Vagina (tissue), 2 donors: Measurements from ENCODE around the gene HOXD11. TPM values are rescaled to one million over a fixed set of nuclear protein-coding genes. Genes with fewer than 3 reads are reported as not detected.

Experiments used
- DNase-seq, 2 donors: peaks; one replicate each; pipeline ENCODE4 v3.0.0-alpha.2; 2017; ENCODE audit errors: extremely low spot score in 2 of 2
- H3K27ac ChIP-seq: fragments of 200-600 bp; sonication (generic); one replicate; pipeline ENCODE4 v1.5.1; 2019
- H3K27me3 ChIP-seq: fragments of 200-600 bp; sonication (generic); one replicate; pipeline ENCODE4 v1.5.1; 2019
- H3K36me3 ChIP-seq, 2 donors: fragments of 200-600 bp; sonication (generic); one replicate each; pipeline ENCODE4 v1.5.1; 2017 to 2019
- H3K4me1 ChIP-seq: fragments of 200-600 bp; sonication (generic); one replicate; pipeline ENCODE4 v1.5.1; 2019
- H3K4me3 ChIP-seq, 2 donors: fragments of 200-600 bp; sonication (generic); 1 replicate in 1 of 2; 2 replicates in 1 of 2; pipeline ENCODE4 v1.5.1; 2016 to 2019
- H3K9me3 ChIP-seq: fragments of 200-600 bp; sonication (generic); one replicate; pipeline ENCODE4 v1.5.1; 2019
- POLR2A ChIP-seq, 2 donors: fragments of 450-650 bp; IDR thresholded peaks; one replicate each; pipeline ENCODE4 v1.6.1; 2017; ENCODE audit warnings: antibody characterized with exemption in 2 of 2, mild to moderate bottlenecking in 2 of 2, moderate library complexity in 2 of 2
- POLR2AphosphoS5 ChIP-seq, 2 donors: sonication (generic); formaldehyde crosslinking; IDR thresholded peaks; one replicate each; pipeline ENCODE4 v1.9.0; 2017; ENCODE audit warnings: antibody characterized with exemption in 2 of 2, mild to moderate bottlenecking in 2 of 2, low read depth in 1 of 2; ENCODE audit not compliant: insufficient read depth in 1 of 2
- intact Hi-C: fragments of 100-400 bp; cut with DNase I; formaldehyde crosslinking; loops from one replicate; pipeline ENCODE4 v1.15.1; 2023
- total RNA-seq: library from RNA; depleted of rRNA; stranded (reverse); fragments of >200 nt; gene quantifications from one replicate; pipeline ENCODE4 v1.2.3, GENCODE V29; 2016
- TF ChIP-seq, protein P1 (sequence below), 3 experiments: fragments of 450-650 bp in 2 of 3; fragments of 200-600 bp in 1 of 3; sonication (generic) in 1 of 3; IDR thresholded peaks; one replicate each; pipeline ENCODE4 v1.5.1; 2017 to 2019; ENCODE audit warnings: antibody characterized with exemption in 3 of 3, mild to moderate bottlenecking in 2 of 3, moderate library complexity in 2 of 3

The HOXD11 gene
- total RNA-seq, 1 donor from 2014 or later = 19.4 TPM

DNA sequence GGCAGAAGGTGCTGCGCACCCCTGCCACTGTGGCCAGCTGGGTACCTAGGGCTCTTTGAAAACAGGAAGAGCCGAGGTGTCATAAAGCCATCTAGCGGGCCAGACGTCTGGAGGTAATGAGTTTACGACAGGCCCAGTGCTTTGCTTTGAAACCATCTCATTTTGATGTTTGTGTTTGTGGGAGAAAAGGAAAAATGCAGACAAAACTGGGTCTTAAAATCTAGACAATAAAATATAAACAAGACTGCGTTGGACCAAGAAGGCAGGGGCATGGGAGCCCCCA is 18.6 kb downstream of the HOXD11 start:
- DNase-seq = no peak
- Histone ChIP-seq H3K27me3 (peaks cover 5% of the 10 kb centered on the region), H3K4me1 (peaks cover 11% of the 10 kb centered on the region), H3K4me3 (no peak overlapping the region), H3K36me3 (no peaks in the 10 kb centered on the region), H3K27ac (peak overlapping the region; percentile 77), H3K9me3 (no peaks in the 10 kb centered on the region)
- intact Hi-C loops = loop anchor here (5.0 to 10.0 kb wide), 2 partner anchors 512 to 1019 kb away; no protein-coding TSS in a partner anchor
- TF ChIP-seq, protein P1, sequence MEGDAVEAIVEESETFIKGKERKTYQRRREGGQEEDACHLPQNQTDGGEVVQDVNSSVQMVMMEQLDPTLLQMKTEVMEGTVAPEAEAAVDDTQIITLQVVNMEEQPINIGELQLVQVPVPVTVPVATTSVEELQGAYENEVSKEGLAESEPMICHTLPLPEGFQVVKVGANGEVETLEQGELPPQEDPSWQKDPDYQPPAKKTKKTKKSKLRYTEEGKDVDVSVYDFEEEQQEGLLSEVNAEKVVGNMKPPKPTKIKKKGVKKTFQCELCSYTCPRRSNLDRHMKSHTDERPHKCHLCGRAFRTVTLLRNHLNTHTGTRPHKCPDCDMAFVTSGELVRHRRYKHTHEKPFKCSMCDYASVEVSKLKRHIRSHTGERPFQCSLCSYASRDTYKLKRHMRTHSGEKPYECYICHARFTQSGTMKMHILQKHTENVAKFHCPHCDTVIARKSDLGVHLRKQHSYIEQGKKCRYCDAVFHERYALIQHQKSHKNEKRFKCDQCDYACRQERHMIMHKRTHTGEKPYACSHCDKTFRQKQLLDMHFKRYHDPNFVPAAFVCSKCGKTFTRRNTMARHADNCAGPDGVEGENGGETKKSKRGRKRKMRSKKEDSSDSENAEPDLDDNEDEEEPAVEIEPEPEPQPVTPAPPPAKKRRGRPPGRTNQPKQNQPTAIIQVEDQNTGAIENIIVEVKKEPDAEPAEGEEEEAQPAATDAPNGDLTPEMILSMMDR (IDR thresholded peaks at IDR 0.05) = no peak
- TF ChIP-seq POLR2A (IDR thresholded peaks at IDR 0.05) = no peak

DNA sequence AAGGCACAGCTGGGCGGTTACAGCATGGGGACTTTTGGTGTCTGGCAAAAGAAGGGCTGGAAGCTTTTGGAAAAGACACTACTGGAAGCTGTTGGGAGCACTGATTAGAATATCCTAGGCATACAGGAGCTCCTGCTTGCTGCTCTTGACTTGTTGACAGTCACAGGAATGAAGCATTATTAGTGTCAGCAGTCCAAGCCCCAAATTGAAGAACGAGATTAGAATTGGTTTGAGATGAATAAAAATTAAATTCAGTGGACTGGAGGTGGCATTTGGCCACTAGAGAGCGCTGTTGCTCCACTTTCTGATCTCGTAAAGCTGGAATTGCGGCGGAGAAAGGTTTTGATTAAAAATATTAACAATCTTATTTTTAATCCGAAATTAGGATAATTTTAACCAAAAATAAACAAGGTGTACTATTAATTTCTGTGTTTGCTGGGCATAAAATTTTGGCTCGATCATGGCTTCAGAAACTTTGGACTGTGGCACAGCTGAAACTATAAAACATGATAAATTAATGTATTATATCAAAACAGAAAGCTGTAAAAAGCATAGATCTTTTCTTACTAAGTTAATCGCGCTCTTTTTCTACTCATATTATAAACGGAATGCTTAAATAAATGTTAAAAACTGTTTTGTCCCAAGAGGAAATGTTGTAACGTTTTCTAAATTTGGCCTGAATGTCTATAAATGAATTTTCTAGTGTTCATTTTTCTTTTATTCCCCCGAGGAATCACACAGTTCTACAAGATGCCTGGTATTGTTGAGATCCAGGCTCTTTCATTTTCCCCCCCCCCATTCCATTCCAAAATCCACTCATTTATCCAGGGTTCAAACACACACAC is 20.1 kb downstream of the HOXD11 start:
- Histone ChIP-seq H3K4me1 (peaks cover 13% of the 10 kb centered on the region), H3K27ac (peak overlapping the region; percentile 83)
- no peak for DNase-seq

DNA sequence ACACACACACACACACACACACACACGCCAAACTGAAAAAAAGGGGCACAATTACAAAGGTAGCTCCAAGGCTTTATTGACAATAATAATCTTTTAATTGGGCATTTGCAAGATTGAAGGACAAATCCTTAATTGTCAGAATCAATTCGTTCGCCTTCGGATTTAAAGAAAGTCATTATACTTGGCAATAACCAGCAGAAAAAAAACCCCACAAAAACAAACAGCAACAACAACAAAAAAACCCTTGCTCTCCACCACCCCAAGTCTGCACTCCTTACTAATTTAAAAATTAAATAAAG is 20.6 kb downstream of the HOXD11 start:
- Histone ChIP-seq H3K27ac (peak overlapping the region; percentile 83), H3K36me3 (no peaks in the 10 kb centered on the region), H3K27me3 (peaks cover 5% of the 10 kb centered on the region), H3K4me3 (peak overlapping the region; percentile 46 to 58), H3K9me3 (no peaks in the 10 kb centered on the region), H3K4me1 (peaks cover 17% of the 10 kb centered on the region)
- TF ChIP-seq POLR2AphosphoS5 (IDR thresholded peaks at IDR 0.05; ENCODE audit: insufficient read depth in 1 of 2, low read depth in 1 of 2) (no peak), POLR2A (IDR thresholded peaks at IDR 0.05) (no peak)
- TF ChIP-seq, protein P1 (IDR thresholded peaks at IDR 0.05) = no peak
- intact Hi-C loops = loop anchor here (5.0 to 10.0 kb wide), 2 partner anchors 510 to 1017 kb away; no protein-coding TSS in a partner anchor
- DNase-seq = no peak

More for the DNA sequence above, 20.1 kb downstream of the HOXD11 start:
- H3K27me3 ChIP-seq = peaks cover 5% of the 10 kb centered on the region
- H3K9me3 ChIP-seq = no peaks in the 10 kb centered on the region
- H3K4me3 ChIP-seq = no peak overlapping the region
- intact Hi-C loops = loop anchor here (5.0 to 10.0 kb wide), 2 partner anchors 510 to 1018 kb away; no protein-coding TSS in a partner anchor
- TF ChIP-seq POLR2AphosphoS5 (IDR thresholded peaks at IDR 0.05; ENCODE audit: insufficient read depth in 1 of 2, low read depth in 1 of 2) (peak in 1 of 2 donors; percentile 60), POLR2A (IDR thresholded peaks at IDR 0.05) (no peak)
- TF ChIP-seq, protein P1 (IDR thresholded peaks at IDR 0.05) = peak; percentile 55 to 85 (median 64)
- no peaks in the 10 kb centered on the region for H3K36me3 ChIP-seq

DNA sequence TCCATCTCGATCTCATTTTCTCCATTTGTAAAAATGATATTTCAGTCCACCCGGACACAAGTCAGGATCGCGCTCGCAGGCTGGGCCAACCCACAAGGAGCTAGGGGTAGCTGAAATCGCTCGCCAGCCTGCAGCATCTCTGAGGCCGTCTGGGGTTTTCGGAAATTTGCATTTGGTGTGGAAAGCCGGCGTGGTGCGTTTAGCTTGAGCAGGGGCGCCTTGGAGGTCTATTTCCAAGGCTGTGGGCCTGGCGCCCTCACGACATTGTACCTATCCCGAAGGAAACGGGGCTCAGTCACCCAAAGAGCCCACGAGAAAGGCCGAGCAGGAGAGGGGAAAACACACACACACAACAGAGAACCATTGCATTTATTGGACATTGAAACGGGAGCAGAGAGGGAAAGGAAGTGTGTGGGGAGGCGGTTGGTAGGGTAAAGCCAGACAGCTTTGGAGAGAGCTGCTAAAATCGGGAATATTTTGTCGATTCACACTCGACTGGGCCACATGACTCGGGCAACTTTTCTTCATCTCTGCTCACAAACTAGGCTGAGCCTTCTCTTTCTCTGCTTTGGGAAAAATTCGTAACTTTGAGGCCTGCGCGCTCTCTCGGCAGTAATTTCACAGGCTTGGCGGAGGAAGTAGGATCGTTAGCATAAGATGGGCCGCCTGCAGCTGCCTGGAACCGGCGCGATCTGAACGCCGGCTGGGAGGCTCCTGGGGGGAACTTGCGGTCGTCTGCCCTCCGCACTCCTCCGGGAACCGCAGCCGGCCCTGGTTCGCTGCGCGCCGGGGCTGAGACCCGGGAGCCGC is 21.3 kb downstream of the HOXD11 start:
- no peak for DNase-seq
- intact Hi-C loops = loop anchor here (5.0 to 10.0 kb wide), 2 partner anchors 509 to 1016 kb away; no protein-coding TSS in a partner anchor
- peak overlapping the region; percentile 83 for H3K27ac ChIP-seq
- peaks cover 5% of the 10 kb centered on the region for H3K27me3 ChIP-seq
- H3K4me1 ChIP-seq = peaks cover 17% of the 10 kb centered on the region
- peak overlapping the region; percentile 46 to 58 for H3K4me3 ChIP-seq
- TF ChIP-seq POLR2A (IDR thresholded peaks at IDR 0.05) (no peak), POLR2AphosphoS5 (IDR thresholded peaks at IDR 0.05; ENCODE audit: insufficient read depth in 1 of 2, low read depth in 1 of 2) (peak in 1 of 2 donors; percentile 39)
- TF ChIP-seq, protein P1 (IDR thresholded peaks at IDR 0.05) = no peak
- no peaks in the 10 kb centered on the region for H3K36me3 ChIP-seq
- no peaks in the 10 kb centered on the region for H3K9me3 ChIP-seq
